Calu3 (cell line): ENCODE measurements around the gene TDRD10. TPM values are rescaled to one million over a fixed set of nuclear protein-coding genes. Genes with fewer than 3 reads are reported as not detected.

Experiments
- BruUV-seq: library from RNA; stranded (reverse); fragments of 400-500 nt; replicated peaks from 2 replicates; lab custom pipeline; 2021; lab: Mats Ljungman, UMichigan
- CTCF ChIA-PET: fragments of 300-600 bp; sonication (Branson Sonifier 250); formaldehyde crosslinking; loops from one replicate; lab custom pipeline; 2022; ENCODE audit warnings: antibody characterized with exemption; lab: Charles Lee
- DNase-seq: peaks from one replicate; pipeline ENCODE4 v3.0.0; 2022
- H3K27ac Mint-ChIP-seq: one replicate; pipeline ENCODE4 v1.8.0; 2022; ENCODE audit warnings: mixed read lengths; ENCODE audit not compliant: unreplicated experiment
- H3K27me3 Mint-ChIP-seq: one replicate; pipeline ENCODE4 v1.8.0; 2022; ENCODE audit warnings: mixed read lengths; ENCODE audit not compliant: unreplicated experiment
- H3K36me3 Mint-ChIP-seq: one replicate; pipeline ENCODE4 v1.8.0; 2022; ENCODE audit warnings: mild to moderate bottlenecking, moderate library complexity, mixed read lengths; ENCODE audit not compliant: insufficient read depth, unreplicated experiment
- H3K4me1 Mint-ChIP-seq: one replicate; pipeline ENCODE4 v1.8.0; 2022; ENCODE audit warnings: mild to moderate bottlenecking, low read depth, mixed read lengths; ENCODE audit not compliant: unreplicated experiment
- H3K4me3 Mint-ChIP-seq: one replicate; pipeline ENCODE4 v1.8.0; 2022; ENCODE audit warnings: mild to moderate bottlenecking, low read depth, moderate library complexity, mixed read lengths; ENCODE audit not compliant: unreplicated experiment
- H3K9me3 Mint-ChIP-seq: one replicate; pipeline ENCODE4 v1.8.0; 2022; ENCODE audit warnings: low read depth, mixed read lengths; ENCODE audit not compliant: unreplicated experiment
- intact Hi-C: fragments of 100-400 bp; cut with micrococcal nuclease; formaldehyde crosslinking; loops from one replicate; pipeline ENCODE4 v1.10.0; 2022; ENCODE audit not compliant: unreplicated experiment
- total RNA-seq: library from RNA; stranded (reverse); gene quantifications from 2 replicates; pipeline ENCODE4 v1.2.3, GENCODE V29; 2022
- TF ChIP-seq, protein P1 (sequence below): fragments of 200-600 bp; IDR thresholded peaks from one replicate; pipeline ENCODE4 v1.8.0; 2022; ENCODE audit warnings: antibody characterized with exemption; ENCODE audit not compliant: unreplicated experiment

The TDRD10 gene
- total RNA-seq, 1 experiment from 2014 or later: not detected

DNA sequence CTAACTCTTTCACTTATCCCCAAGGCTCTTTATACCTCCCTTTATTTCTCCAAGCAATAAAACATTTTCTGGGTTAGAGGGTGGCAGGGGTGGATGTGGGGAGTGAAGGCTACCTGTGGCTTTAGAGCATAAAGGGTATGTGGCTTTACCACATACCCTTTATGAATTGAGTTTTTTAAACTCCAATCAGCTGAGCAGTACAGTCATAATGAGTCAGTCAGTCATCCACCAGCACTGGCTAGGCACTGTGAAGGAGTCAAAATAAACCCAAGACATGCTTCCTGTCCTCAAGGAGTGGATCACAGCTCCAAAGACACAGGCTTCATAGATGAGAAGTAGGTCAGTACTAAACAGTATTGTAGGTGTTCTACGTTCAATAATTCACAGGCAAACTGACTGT lies 2.6 kb upstream of the TDRD10 start:
- TF ChIP-seq, protein P1, sequence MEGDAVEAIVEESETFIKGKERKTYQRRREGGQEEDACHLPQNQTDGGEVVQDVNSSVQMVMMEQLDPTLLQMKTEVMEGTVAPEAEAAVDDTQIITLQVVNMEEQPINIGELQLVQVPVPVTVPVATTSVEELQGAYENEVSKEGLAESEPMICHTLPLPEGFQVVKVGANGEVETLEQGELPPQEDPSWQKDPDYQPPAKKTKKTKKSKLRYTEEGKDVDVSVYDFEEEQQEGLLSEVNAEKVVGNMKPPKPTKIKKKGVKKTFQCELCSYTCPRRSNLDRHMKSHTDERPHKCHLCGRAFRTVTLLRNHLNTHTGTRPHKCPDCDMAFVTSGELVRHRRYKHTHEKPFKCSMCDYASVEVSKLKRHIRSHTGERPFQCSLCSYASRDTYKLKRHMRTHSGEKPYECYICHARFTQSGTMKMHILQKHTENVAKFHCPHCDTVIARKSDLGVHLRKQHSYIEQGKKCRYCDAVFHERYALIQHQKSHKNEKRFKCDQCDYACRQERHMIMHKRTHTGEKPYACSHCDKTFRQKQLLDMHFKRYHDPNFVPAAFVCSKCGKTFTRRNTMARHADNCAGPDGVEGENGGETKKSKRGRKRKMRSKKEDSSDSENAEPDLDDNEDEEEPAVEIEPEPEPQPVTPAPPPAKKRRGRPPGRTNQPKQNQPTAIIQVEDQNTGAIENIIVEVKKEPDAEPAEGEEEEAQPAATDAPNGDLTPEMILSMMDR: no peak
- peaks cover 53% of the 10 kb centered on the region for H3K27me3 Mint-ChIP-seq
- intact Hi-C loops: no loop called here
- no peaks in the 10 kb centered on the region for H3K36me3 Mint-ChIP-seq
- no peaks in the 10 kb centered on the region for H3K4me1 Mint-ChIP-seq
- no peak overlapping the region for H3K27ac Mint-ChIP-seq
- CTCF ChIA-PET: no interaction called here
- DNase-seq: no peak
- no peak overlapping the region for H3K4me3 Mint-ChIP-seq
- no TSS peak for BruUV-seq
- no peaks in the 10 kb centered on the region for H3K9me3 Mint-ChIP-seq

DNA sequence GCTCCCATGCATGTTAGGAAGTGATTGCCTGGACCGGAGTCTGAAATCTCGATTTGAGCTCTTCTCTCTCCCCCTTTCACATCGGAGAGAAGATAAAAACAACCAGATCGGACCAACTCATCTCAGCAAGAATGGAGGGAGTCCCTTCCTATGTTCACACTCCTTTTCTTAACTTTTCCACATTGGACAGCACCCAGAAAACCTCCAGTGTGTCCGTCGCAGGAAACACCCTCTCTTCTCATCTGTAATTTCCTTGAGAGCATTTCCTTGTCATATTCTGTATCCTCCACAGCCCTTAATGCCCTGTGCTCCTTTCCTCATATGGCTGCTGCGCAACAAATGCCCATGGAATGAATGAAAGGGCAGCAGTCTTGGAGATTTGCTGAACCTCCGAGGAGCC lies 1.5 kb upstream of the TDRD10 start:
- H3K4me1 Mint-ChIP-seq: no peaks in the 10 kb centered on the region
- intact Hi-C loops: no loop called here
- H3K27me3 Mint-ChIP-seq: peaks cover 64% of the 10 kb centered on the region
- TF ChIP-seq, protein P1: no peak
- no peak overlapping the region for H3K27ac Mint-ChIP-seq
- BruUV-seq: no TSS peak
- H3K9me3 Mint-ChIP-seq: no peaks in the 10 kb centered on the region
- CTCF ChIA-PET: interaction anchor here (0.6 to 1.1 kb wide), 2 partner anchors 20 to 275 kb away, joined by 3 read pairs; no protein-coding TSS in a partner anchor
- H3K4me3 Mint-ChIP-seq: no peak overlapping the region
- no peaks in the 10 kb centered on the region for H3K36me3 Mint-ChIP-seq
- DNase-seq: no peak

DNA sequence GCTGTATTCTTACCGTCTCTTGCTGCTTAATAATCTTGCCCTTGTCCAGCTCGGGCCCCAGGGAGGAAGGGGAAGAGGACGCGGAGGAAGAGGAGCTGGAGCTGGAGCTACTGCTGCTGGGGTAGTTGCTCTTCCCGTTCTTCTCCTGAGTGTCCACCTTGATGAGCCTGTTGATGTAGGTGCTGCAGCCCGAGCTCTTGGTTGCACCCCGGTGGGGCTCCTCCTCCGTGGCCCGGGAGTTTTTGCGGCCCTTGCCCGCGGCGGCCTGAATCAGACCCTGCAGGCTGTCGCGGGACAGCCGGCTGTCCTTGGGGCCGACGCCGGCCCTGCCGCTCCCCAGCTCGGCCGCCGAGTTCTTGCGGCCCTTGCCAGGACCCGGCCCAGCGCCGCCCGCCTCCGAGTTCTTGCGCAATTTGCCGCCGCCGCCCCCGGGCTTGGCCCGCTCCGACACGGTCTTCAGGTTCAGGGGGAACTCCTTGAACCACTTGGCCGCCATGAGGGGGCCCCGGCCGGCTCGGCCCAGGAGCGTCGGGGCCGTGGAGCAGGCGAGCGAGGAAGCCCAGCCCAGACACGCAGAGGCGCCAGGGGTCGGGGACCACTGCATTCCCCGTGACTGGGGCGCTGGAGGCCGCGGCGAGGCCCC lies 475 bp upstream of the TDRD10 start:
- no TSS peak for BruUV-seq
- intact Hi-C loops: no loop called here
- peaks cover 74% of the 10 kb centered on the region for H3K27me3 Mint-ChIP-seq
- peak; percentile 40 for DNase-seq
- CTCF ChIA-PET: interaction anchor here (0.6 to 1.1 kb wide), 2 partner anchors 21 to 111 kb away, joined by 3 to 4 read pairs; no protein-coding TSS in a partner anchor
- no peaks in the 10 kb centered on the region for H3K4me1 Mint-ChIP-seq
- no peaks in the 10 kb centered on the region for H3K9me3 Mint-ChIP-seq
- peak overlapping the region; percentile 50 for H3K4me3 Mint-ChIP-seq
- TF ChIP-seq, protein P1: no peak
- H3K36me3 Mint-ChIP-seq: no peaks in the 10 kb centered on the region
- no peak overlapping the region for H3K27ac Mint-ChIP-seq

DNA sequence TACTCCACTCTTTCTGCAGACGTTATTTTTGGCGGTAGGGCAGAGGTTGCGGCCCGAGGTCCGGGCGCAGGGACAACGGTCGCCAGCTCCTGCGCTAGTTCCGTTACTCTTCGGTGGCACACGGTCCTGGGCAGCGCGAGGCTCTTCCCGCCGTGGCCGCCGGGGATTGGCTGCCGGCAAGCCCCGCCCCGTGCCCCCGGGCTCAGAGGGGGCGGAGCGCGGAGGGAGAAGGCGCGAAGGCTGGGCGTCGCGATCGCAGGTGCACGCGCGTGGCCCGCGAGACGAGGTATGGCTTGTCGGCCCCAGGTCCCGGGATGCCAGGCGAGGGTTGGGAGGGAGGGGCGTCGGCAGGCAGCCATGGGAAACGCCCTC lies 711 bp downstream of the TDRD10 start:
- DNase-seq: no peak
- intact Hi-C loops: no loop called here
- Mint-ChIP-seq H3K4me1 (no peaks in the 10 kb centered on the region), H3K9me3 (no peaks in the 10 kb centered on the region), H3K27ac (no peak overlapping the region), H3K4me3 (no peak overlapping the region), H3K36me3 (no peaks in the 10 kb centered on the region), H3K27me3 (peaks cover 85% of the 10 kb centered on the region)
- CTCF ChIA-PET: interaction anchor here (0.6 kb wide), 1 partner anchor 10 kb away, joined by 5 read pairs; no protein-coding TSS in a partner anchor
- no TSS peak for BruUV-seq
- TF ChIP-seq, protein P1: no peak
